ENCODE data around the gene LRRN4CL.

DNA sequence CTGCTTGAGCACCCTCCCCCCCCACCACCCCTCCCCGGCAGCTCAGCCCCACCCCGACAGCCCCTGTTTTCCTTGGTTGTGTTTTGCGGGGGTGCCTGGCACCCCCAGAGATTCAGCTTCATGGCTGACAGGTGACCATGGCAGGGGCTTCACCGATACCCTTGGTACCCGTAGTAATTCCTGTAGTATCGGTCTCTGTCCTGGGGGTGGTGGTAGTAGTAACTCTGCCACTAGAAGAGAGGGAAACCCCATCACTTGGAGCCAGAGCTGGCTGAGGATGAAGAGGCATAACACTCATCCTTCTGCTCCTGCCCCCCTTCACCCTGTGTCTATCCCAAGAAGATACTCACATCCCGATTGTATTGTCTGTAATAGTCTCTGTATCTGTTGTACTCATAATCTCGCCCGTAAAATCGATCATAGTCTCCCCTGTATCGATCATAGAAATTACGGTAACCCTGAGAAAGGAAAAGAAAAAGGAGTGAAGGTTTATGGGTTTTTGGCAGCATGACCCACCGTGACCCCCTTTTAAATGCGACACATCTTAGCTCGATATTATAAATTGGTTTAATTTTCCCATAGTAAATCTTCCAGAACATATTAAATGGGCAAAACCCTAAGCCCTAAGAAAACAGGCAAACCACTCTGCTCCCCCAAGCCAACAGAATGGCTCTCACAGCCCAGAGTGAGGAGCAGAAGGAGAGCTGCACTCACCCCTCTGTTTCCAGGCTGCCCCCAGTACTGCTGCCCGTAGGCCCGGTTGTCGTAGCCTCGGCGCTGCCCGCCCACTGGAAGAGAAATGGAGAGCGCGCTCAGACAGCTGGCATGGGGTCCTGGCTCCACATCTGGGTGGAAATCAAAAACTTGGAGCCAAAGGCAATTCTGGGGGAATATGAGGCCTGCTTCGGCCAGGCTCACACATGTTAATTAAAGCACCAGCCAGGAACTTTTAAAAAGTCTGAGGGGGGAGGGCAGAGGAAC lies 26.1 kb upstream of the LRRN4CL start:
- TF ChIP-seq YY1 (IDR thresholded peaks at IDR 0.05; ENCODE audit: insufficient read depth, insufficient read length) (no peak), ZNF274 (IDR thresholded peaks at IDR 0.05; ENCODE audit: low read depth, low read length) (no peak), SUZ12 (IDR thresholded peaks at IDR 0.05; ENCODE audit: extremely low read depth, insufficient read depth, insufficient read length) (no peak)
